GM12892 (cell line): ENCODE results near the gene GRIN1.

Experiments
- POLR2A ChIP-seq: IDR thresholded peaks from 2 replicates; pipeline ENCODE4 v1.6.1; 2011; ENCODE audit warnings: low read depth, low read length, control low read depth
- POLR2AphosphoS5 ChIP-seq: IDR thresholded peaks from 2 replicates; pipeline ENCODE4 v1.6.1; 2011; ENCODE audit warnings: low read depth, low read length, control low read depth
- TAF1 ChIP-seq: IDR thresholded peaks from 2 replicates; pipeline ENCODE4 v1.6.1; 2011; ENCODE audit warnings: low read depth, mild to moderate bottlenecking, control low read depth, low read length, borderline replicate concordance

GRCh38 chr9:137202966-137203365 is 64.0 kb downstream of the GRIN1 start:
- TF ChIP-seq POLR2A, result no peak
- no peak for TF ChIP-seq TAF1
- no peak for TF ChIP-seq POLR2AphosphoS5
